Adipose tissue (tissue), 3 donors: ENCODE results near the gene GNAI2. TPM values are rescaled to one million over a fixed set of nuclear protein-coding genes. Genes with fewer than 3 reads are reported as not detected.
"Not testable (repeated sequence)": the region's sequence is repeated elsewhere in the genome, so short reads cannot be mapped to it uniquely, and the experiment has no call there.

Experiments used
- H3K27ac ChIP-seq: one replicate; pipeline ENCODE4 v1.5.1; 2013; ENCODE audit warnings: low read depth, low read length
- WGBS, 3 donors: extraction: QIAGEN DNeasy Blood & Tissue Kit; methylation state at CpG; one replicate each; pipeline ENCODE4 v1.1.7; 2013; 5-methylcytosine and 5-hydroxymethylcytosine counted together
- polyA plus RNA-seq, 3 donors: library from polyadenylated mRNA; stranded (reverse); fragments of 200-250 nt; gene quantifications; one replicate each; pipeline ENCODE4 v1.2.3, GENCODE V29; 2013
- donor health status: healthy with polysubstance abuse.
- donor health status: Bipolar disorder and iron deficiency.
- donor health status: healthy.

The GNAI2 gene
- polyA plus RNA-seq, 3 donors: 53.4 to 242 (median 211) TPM

DNA sequence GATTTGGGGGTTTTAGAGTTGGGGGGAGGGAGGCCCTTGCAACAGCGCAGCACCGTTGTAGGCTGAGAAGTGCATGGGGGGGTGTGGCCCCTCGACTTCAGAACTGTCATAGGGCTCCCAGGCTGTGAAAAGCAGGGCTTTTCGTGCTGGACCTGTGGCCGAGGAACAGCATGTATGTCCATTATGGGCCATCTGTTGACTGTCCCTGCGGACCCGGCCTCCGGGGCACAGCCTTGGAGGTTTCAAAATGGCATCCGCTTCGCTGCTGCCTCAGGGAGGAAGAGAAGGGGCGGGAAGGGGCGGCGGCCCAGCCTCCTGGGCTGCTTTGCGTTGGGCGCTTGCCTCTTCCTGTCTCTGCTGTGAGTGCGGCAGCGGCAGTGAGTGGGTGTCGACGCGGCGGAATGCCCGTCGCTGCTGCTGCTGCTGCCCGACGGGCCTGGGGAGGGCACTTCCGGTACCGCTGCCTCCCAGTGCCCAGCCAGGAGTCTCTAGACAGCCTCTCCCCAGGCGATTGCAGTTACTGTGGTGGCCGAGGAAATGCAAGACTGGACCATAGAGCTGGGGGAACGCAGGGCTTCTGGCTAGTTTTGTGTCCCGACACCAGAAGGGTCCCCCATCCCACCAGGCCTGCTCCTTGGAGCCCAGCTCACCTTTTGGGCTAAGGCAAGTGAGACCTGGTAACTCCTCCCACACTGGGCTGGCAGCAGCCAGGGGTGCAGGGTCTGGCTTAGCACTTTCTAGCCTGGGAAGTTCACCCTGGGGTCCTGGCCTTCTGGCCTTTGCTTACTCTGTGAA, 1.9 kb downstream of the GNAI2 start:
- 0 to 10% (median 1%) methylated on average over 31 of the region's 31 CpGs for WGBS, 3 donors
- H3K27ac ChIP-seq: peak overlapping the region; percentile 63

GRCh38 chr3:50238549-50239026, 2.6 kb downstream of the GNAI2 start:
- 7 to 22% (median 14%) methylated on average over 7 of the region's 7 CpGs for WGBS, 3 donors
- peak overlapping the region; percentile 63 for H3K27ac ChIP-seq

GRCh38 chr3:50239649-50240048, 3.6 kb downstream of the GNAI2 start:
- H3K27ac ChIP-seq: peak overlapping the region; percentile 43
- 65 to 70% (median 69%) methylated on average over 4 of the region's 4 CpGs for WGBS, 3 donors

- 62 to 68% (median 66%) methylated on average over 4 of the region's 4 CpGs for WGBS, 3 donors
- H3K27ac ChIP-seq: peak overlapping the region; percentile 28
Observed at GRCh38 chr3:50241163-50241562, 5.2 kb downstream of the GNAI2 start.

GRCh38 chr3:50241713-50242380, 5.8 kb downstream of the GNAI2 start:
- H3K27ac ChIP-seq: peak overlapping the region; percentile 55
- WGBS, 3 donors: 40 to 76% (median 48%) methylated on average over 7 of the region's 7 CpGs

DNA sequence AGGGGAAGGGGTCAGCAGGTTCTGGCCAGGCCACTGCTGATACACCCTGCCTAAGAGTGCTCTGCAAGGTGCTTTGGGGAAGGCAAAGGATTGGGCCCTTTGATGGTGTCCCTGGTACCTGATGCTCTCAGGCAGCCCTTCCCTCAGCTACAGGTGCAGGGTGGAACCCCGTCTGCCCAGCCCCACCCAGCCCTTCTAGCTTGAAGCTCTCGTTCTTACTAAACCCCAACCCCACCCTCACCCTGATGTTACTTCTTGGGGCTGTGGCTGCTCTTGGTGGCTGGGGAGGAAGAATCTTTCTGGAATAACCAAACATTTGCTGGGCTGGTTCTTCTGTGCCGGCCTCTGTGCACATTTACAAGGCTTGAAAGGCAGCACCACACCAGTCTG, 6.4 kb downstream of the GNAI2 start:
- WGBS, 3 donors: 15 to 75% (median 25%) methylated on average over 3 of the region's 3 CpGs
- peak overlapping the region; percentile 82 for H3K27ac ChIP-seq

DNA sequence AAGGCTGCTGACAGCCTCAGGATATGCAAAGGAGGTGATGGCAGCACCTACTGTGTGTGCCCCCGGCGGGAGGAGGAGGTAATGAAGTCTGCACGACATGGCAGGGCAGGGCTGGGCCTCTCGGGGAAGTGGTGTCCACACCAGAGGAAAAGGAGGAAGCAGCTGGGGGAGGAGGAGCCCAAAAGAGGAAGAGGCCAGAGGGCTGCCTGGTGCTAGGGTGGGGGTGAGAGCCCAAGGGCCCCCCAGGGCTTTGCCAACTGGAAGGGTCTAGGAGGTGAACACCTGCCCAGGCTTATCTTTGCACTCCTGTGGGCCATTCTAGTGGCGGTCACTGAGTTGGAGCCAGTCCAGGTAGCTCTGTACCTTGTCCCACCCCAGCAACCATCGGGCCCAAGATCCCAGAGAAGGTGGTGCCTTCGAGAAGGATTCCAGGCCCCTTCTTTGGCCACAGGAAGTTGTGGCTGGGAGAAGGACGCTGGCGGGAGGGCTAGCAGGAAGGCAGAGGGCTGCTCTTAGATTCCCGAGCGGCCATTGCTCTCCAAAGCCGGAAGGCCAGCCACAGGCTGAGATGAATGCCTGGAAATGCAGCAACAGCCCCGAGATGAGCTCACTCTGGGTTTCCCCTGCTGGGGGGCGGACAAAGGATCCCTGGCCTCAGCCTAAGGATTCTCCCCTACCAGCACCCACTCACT, 7.0 kb downstream of the GNAI2 start:
- peak overlapping the region; percentile 82 for H3K27ac ChIP-seq
- 9 to 53% (median 17%) methylated on average over 13 to 14 of the region's 14 CpGs for WGBS, 3 donors

GRCh38 chr3:50243543-50243895, 7.5 kb downstream of the GNAI2 start:
- WGBS, 3 donors: 35 to 83% (median 48%) methylated on average over 4 of the region's 4 CpGs
- H3K27ac ChIP-seq: peak overlapping the region; percentile 82

DNA sequence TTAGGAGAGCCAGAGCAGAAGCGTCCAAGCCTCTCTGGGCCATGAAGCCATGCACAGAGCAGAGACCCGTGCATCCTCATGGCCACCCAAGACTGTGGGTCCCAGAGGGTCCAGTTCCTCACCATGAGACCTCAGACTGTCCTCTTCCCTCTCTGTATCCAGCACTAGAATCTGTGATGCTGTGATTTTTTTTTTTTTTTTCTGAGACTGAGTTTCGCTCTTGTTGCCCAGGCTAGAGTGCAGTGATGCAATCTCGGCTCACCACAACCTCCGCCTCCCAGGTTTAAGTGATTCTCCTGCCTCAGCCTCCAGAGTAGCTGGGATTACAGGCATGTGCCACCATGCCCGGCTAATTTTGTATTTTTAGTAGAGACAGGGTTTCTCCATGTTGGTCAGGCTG, 8.8 kb downstream of the GNAI2 start:
- 48 to 83% (median 58%) methylated on average over 5 to 6 of the region's 6 CpGs for WGBS, 3 donors
- not testable (repeated sequence) for H3K27ac ChIP-seq

DNA sequence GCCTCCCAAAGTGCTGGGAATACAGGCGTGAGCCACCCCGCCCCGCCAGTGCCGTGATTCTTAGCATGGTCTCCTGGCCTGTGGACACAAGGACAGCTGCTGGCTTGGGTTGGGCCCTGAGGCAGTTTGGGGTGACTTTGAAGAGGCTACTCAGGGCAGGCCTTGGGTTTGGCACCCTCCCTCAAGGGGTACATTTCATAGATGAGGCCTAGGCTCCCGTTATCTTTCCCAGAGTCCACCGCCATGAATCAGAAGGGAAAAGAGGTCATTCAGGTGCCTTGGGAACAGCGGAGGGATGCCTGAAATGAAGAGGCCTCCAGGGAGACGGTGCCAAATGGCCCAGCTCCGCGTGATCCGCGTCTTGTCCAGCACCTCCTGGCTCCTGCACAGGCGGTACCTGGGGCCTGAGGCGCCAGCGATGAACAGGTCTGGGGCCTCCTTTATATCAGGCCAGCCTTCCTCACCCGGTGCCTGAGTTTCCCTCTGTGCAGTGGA, 9.3 kb downstream of the GNAI2 start:
- no peak overlapping the region for H3K27ac ChIP-seq
- 57 to 70% (median 58%) methylated on average over 16 of the region's 16 CpGs for WGBS, 3 donors

- H3K27ac ChIP-seq: peak overlapping the region; percentile 85
- 1 to 5% (median 2%) methylated on average over 21 to 25 of the region's 25 CpGs for WGBS, 3 donors
Observed at GRCh38 chr3:50245831-50246516, 10.0 kb downstream of the GNAI2 start.

DNA sequence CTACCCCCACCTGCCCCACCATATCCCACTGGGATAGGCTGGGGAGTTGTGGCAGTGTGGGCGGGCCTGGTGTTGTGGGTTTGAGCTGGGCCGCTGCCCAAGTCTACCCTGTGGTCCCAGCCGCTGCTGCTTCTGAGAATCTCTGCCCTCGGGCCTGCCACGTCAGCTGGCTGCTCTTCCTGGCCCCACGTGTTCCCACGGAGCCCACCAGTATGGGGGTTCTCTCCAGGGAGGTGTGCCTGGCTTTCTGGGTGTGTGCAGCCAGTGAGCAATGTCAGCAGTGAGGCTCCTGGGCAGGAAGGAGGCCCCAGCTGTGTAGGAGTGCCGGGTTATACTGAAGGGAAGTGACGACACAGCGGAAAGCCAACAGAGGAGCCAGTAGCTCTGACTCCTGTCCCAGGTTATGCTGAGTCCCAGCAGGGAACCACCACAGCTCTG, 10.5 kb downstream of the GNAI2 start:
- H3K27ac ChIP-seq: peak overlapping the region; percentile 85
- WGBS, 3 donors: 8 to 33% (median 15%) methylated on average over 10 of the region's 10 CpGs

GRCh38 chr3:50248387-50248786, 12.4 kb downstream of the GNAI2 start:
- H3K27ac ChIP-seq: no peak overlapping the region
- WGBS, 3 donors: 28 to 52% (median 31%) methylated on average over 3 of the region's 3 CpGs

DNA sequence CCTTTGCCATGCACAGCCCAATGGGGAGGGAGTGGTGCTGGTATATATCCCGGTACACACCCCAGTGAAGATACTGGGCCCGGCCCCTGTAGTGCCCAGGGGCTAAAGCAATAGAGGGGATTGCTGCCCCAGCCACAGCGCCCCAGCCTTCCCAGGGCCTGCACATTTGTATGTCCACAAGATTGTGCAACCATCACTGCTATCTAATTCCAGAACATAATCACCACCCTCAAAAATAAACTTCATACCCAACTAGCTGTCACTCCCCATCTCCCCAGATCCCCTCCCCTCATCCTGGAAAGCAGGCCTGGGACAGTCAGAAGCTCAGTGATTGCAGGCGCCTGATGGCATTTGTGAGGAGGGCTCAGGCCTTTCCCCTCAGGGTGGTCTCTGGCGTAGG, 13.5 kb downstream of the GNAI2 start:
- 74 to 93% (median 76%) methylated on average over 5 of the region's 5 CpGs for WGBS, 3 donors
- no peak overlapping the region for H3K27ac ChIP-seq

GRCh38 chr3:50250514-50250913, 14.5 kb downstream of the GNAI2 start:
- H3K27ac ChIP-seq: no peak overlapping the region
- 89 to 95% (median 91%) methylated on average over 4 of the region's 4 CpGs for WGBS, 3 donors

- H3K27ac ChIP-seq: no peak overlapping the region
- WGBS, 3 donors: 58 to 85% (median 79%) methylated on average over 8 of the region's 8 CpGs
Observed at GRCh38 chr3:50251220-50251619, 15.2 kb downstream of the GNAI2 start.

- WGBS, 3 donors: 61 to 88% (median 61%) methylated on average over 8 of the region's 8 CpGs
- peak overlapping the region; percentile 44 for H3K27ac ChIP-seq
Observed at GRCh38 chr3:50254577-50255250, 18.7 kb downstream of the GNAI2 start.

DNA sequence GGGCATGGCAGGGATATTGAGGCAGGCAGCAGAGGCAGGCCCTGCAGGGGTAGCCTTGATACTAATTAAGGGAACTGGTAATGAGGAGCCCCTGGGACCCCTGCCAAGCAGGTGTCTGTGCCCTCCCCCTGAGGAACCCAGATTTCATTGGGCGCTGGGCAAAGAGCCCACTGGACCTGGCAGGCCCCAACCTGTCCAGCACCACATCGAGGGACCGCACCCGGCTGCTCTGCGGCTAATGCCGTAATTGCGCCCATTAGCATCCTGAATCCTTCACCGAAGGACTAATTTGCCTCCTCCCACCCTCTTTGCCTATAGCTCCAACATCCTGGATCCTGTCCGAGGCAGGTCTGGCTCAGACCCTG, 19.2 kb downstream of the GNAI2 start:
- no peak overlapping the region for H3K27ac ChIP-seq
- WGBS, 3 donors: 74 to 93% (median 83%) methylated on average over 9 of the region's 9 CpGs
